HepG2 (cell line): ENCODE measurements around the gene ARCN1. TPM values are rescaled to one million over a fixed set of nuclear protein-coding genes. Genes with fewer than 3 reads are reported as not detected.

Experiments
- ATAC-seq: fragments of 200-7000 bp; cut with Tn5 transposase; 3 replicates; pipeline ENCODE4 v1.9.1; 2020; ENCODE audit warnings: mild to moderate bottlenecking, moderate library complexity
- BruUV-seq: library from RNA; stranded (reverse); fragments of 400-500 nt; replicated peaks from 2 replicates; lab custom pipeline; 2021; lab: Mats Ljungman, UMichigan
- CTCF ChIA-PET: fragments of 300-600 bp; formaldehyde crosslinking; extraction: SDS; loops from one replicate; lab custom pipeline; 2021; ENCODE audit warnings: low total read pairs, inconsistent platforms, low intra/inter-chr PET ratio; lab: Yijun Ruan, JAX
- POLR2A ChIA-PET: fragments of 350-600 bp; sonication (Branson Sonifier 250); formaldehyde crosslinking; loops from one replicate; lab custom pipeline; 2020; ENCODE audit warnings: antibody characterized with exemption, inconsistent platforms; lab: Yijun Ruan, JAX
- DNase-seq: peaks from one replicate; pipeline ENCODE4 v3.0.0-alpha.2; 2015; ENCODE audit warnings: low spot score
- FAIRE-seq: peaks from 3 replicates; lab custom pipeline; 2011; peaks lifted over from hg19 to GRCh38; lab: Jason Lieb, UNC
- H2AFZ ChIP-seq: one replicate; pipeline ENCODE4 v1.6.1; 2011; ENCODE audit warnings: low read length, inconsistent platforms
- H3K27ac ChIP-seq: fragments of 300-600 bp; 3 replicates; pipeline ENCODE4 v1.8.0; 2011; ENCODE audit warnings: mixed run types, mild to moderate bottlenecking, mixed read lengths, low read length, inconsistent platforms; ENCODE audit not compliant: insufficient read depth; ENCODE audit errors: extremely low read length
- H3K27me3 ChIP-seq, 2 experiments: fragments of 200-600 bp in 1 of 2; 2 replicates in 1 of 2; 3 replicates in 1 of 2; pipeline versions ENCODE4 v1.6.0 to v1.8.0; 2011; ENCODE audit warnings: low read length in 2 of 2, mild to moderate bottlenecking in 2 of 2, moderate library complexity in 2 of 2, inconsistent platforms in 1 of 2; ENCODE audit not compliant: insufficient read depth in 2 of 2, control insufficient read depth in 1 of 2
- H3K36me3 ChIP-seq, 2 experiments: fragments of 200-600 bp in 1 of 2; replicated peaks in 1 of 2; 2 replicates in 1 of 2; 3 replicates in 1 of 2; pipeline versions ENCODE4 v1.5.1 to v1.8.0; 2011; ENCODE audit warnings: low read length in 2 of 2, inconsistent platforms in 1 of 2; ENCODE audit not compliant: insufficient read depth in 2 of 2, control insufficient read depth in 1 of 2
- H3K4me1 ChIP-seq: 2 replicates; pipeline ENCODE4 v1.5.1; 2012; ENCODE audit warnings: low read length, inconsistent platforms; ENCODE audit not compliant: insufficient read depth
- H3K4me2 ChIP-seq: 2 replicates; pipeline ENCODE4 v1.6.0; 2011; ENCODE audit warnings: low read depth, low read length, inconsistent platforms
- H3K4me3 ChIP-seq, 3 experiments: fragments of 200-600 bp in 1 of 3; sonication (generic), shearing (Covaris generic) in 1 of 3; replicated peaks in 1 of 3; 2 replicates each; pipeline ENCODE4 v1.5.1; 2011 to 2016; ENCODE audit warnings: low read length in 3 of 3, inconsistent platforms in 2 of 3, low read depth in 2 of 3, mild to moderate bottlenecking in 2 of 3, control low read depth in 1 of 3, mixed read lengths in 1 of 3; ENCODE audit not compliant: insufficient read depth in 1 of 3
- H3K79me2 ChIP-seq: one replicate; pipeline ENCODE4 v1.6.1; 2011; ENCODE audit warnings: low read length, inconsistent platforms; ENCODE audit not compliant: insufficient read depth
- H3K9ac ChIP-seq: 2 replicates; pipeline ENCODE4 v1.6.0; 2011; ENCODE audit warnings: mild to moderate bottlenecking, low read depth, low read length, inconsistent platforms; ENCODE audit not compliant: insufficient read depth
- H3K9me3 ChIP-seq: 2 replicates; pipeline ENCODE4 v1.5.1; 2012; ENCODE audit warnings: mild to moderate bottlenecking, low read length
- H4K20me1 ChIP-seq: 2 replicates; pipeline ENCODE4 v1.6.0; 2011; ENCODE audit warnings: inconsistent platforms, mild to moderate bottlenecking, low read length, moderate library complexity; ENCODE audit not compliant: insufficient read depth
- GTF2F1 ChIP-seq: fragments of 150-350 bp; IDR thresholded peaks from 2 replicates; pipeline ENCODE4 v1.6.1; 2014; ENCODE audit warnings: low read length
- NRL ChIP-seq: sonication (generic); formaldehyde crosslinking; IDR thresholded peaks from 2 replicates; pipeline ENCODE4 v1.5.0; 2020; ENCODE audit warnings: missing genetic modification reagents, mild to moderate bottlenecking, moderate library complexity, borderline replicate concordance
- ZNF20 ChIP-seq: sonication (generic); formaldehyde crosslinking; IDR thresholded peaks from 2 replicates; pipeline ENCODE4 v1.4.0; 2020; ENCODE audit warnings: mild to moderate bottlenecking, moderate library complexity, missing genetic modification reagents
- WGBS: methylation state at CpG from one replicate; pipeline ENCODE4 v1.1.6; 2017; ENCODE audit warnings: low lambda C conversion rate; 5-methylcytosine and 5-hydroxymethylcytosine counted together
- in situ Hi-C: cut with HindIII; loops from 2 replicates; pipeline ENCODE4 v1.10.0; 2017; ENCODE audit warnings: low pct_unique_long_range_greater_than_20kb; ENCODE audit not compliant: extremely low pct_ligation_motif_present
- intact Hi-C: fragments of 100-400 bp; cut with micrococcal nuclease; formaldehyde crosslinking; loops from one replicate; pipeline ENCODE4 v1.10.0; 2022; ENCODE audit not compliant: unreplicated experiment
- polyA plus RNA-seq, 8 experiments: library from polyadenylated mRNA; depleted of rRNA in 3 of 8; stranded (reverse) in 7 of 8; unstranded in 1 of 8; fragments of >200 nt; fragmentation: Illumina TruSeq in 4 of 8; extraction: Trizol in 4 of 8; gene quantifications; 2 replicates each; pipeline versions ENCODE4 v1.2.1 to v1.2.3, GENCODE V29; 2011 to 2016; ENCODE audit warnings: low read depth in 4 of 8, missing spikeins in 1 of 8, mixed read lengths in 1 of 8; ENCODE audit not compliant: insufficient read depth in 1 of 8
- total RNA-seq, 5 experiments: library from RNA; depleted of rRNA; stranded (reverse); fragments of >200 nt; fragmentation: Illumina TruSeq; extraction: Trizol; gene quantifications; 2 replicates each; pipeline ENCODE4 v1.2.3, GENCODE V29; 2016; ENCODE audit warnings: low read depth in 1 of 5
- TF ChIP-seq, protein P1 (sequence below): sonication (generic); formaldehyde crosslinking; IDR thresholded peaks from 2 replicates; pipeline ENCODE4 v1.4.0; 2020; ENCODE audit warnings: mild to moderate bottlenecking, missing genetic modification reagents
- TF ChIP-seq, protein P2 (sequence below): sonication (generic); formaldehyde crosslinking; IDR thresholded peaks from 2 replicates; pipeline ENCODE4 v1.8.0; 2022; ENCODE audit warnings: missing genetic modification reagents, mild to moderate bottlenecking, borderline replicate concordance

Gene ARCN1
- total and polyA plus RNA-seq, 2 of the 13 experiments (the other 11 are each of a cell fraction or from before 2014, with no cell fraction given): 148 to 200 TPM

DNA sequence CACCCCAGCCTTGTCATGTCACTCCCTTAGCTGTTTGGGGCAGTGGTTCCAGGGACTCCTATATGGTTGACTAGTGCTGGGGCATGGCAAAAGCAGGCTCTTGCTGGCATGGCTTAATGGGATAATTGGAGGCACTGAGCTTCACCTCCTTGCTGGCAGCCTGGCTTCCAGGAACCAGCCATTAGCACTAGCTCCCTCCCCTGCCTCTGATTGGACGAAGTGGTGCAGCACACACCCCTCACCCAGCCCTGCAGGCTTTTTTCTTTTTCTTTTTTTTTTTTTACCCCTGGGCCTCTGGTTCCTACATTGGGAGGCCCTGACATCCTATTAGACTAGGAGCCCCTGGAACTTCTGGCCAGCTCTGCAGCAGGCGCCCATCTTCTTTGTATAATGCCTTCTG, 53.8 kb downstream of the ARCN1 start:
- Histone ChIP-seq H3K4me3 (no peak overlapping the region), H3K4me2 (no peak overlapping the region), H4K20me1 (no peaks in the 10 kb centered on the region), H3K27ac (no peak overlapping the region), H3K27me3 (no peaks in the 10 kb centered on the region; a peak in 1 of 5 replicates), H3K79me2 (peaks cover 9% of the 10 kb centered on the region), H3K4me1 (peaks cover 23% of the 10 kb centered on the region), H3K36me3 (peaks cover 14 to 22% of the 10 kb centered on the region in 2 experiments; a peak in 4 of 5 replicates), H3K9ac (no peak overlapping the region), H3K9me3 (no peaks in the 10 kb centered on the region), H2AFZ (no peak overlapping the region)
- ChIA-PET CTCF (no interaction called here), POLR2A (no interaction called here)
- ATAC-seq: no peak
- FAIRE-seq: no peak
- DNase-seq: no peak
- intact Hi-C loops (no loop called here), in situ Hi-C loops (no loop called here)
- WGBS: 93% methylated on average over 2 of the region's 2 CpGs
- BruUV-seq: no TSS peak
- no peak for TF ChIP-seq NRL (CRISPR knock-in tag)
- TF ChIP-seq, protein P1, sequence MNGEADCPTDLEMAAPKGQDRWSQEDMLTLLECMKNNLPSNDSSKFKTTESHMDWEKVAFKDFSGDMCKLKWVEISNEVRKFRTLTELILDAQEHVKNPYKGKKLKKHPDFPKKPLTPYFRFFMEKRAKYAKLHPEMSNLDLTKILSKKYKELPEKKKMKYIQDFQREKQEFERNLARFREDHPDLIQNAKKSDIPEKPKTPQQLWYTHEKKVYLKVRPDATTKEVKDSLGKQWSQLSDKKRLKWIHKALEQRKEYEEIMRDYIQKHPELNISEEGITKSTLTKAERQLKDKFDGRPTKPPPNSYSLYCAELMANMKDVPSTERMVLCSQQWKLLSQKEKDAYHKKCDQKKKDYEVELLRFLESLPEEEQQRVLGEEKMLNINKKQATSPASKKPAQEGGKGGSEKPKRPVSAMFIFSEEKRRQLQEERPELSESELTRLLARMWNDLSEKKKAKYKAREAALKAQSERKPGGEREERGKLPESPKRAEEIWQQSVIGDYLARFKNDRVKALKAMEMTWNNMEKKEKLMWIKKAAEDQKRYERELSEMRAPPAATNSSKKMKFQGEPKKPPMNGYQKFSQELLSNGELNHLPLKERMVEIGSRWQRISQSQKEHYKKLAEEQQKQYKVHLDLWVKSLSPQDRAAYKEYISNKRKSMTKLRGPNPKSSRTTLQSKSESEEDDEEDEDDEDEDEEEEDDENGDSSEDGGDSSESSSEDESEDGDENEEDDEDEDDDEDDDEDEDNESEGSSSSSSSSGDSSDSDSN (CRISPR knock-in tag): no peak
- no peak for TF ChIP-seq GTF2F1
- TF ChIP-seq ZNF20: no peak
- TF ChIP-seq, protein P2, sequence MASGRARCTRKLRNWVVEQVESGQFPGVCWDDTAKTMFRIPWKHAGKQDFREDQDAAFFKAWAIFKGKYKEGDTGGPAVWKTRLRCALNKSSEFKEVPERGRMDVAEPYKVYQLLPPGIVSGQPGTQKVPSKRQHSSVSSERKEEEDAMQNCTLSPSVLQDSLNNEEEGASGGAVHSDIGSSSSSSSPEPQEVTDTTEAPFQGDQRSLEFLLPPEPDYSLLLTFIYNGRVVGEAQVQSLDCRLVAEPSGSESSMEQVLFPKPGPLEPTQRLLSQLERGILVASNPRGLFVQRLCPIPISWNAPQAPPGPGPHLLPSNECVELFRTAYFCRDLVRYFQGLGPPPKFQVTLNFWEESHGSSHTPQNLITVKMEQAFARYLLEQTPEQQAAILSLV (CRISPR knock-in tag): no peak
